ENCODE measurements around the gene GRK2. TPM values are rescaled to one million over a fixed set of nuclear protein-coding genes. Genes with fewer than 3 reads are reported as not detected.

The GRK2 gene
- total and polyA plus RNA-seq, 11 donors, result 40.1 to 107 (median 50.1) TPM

DNA sequence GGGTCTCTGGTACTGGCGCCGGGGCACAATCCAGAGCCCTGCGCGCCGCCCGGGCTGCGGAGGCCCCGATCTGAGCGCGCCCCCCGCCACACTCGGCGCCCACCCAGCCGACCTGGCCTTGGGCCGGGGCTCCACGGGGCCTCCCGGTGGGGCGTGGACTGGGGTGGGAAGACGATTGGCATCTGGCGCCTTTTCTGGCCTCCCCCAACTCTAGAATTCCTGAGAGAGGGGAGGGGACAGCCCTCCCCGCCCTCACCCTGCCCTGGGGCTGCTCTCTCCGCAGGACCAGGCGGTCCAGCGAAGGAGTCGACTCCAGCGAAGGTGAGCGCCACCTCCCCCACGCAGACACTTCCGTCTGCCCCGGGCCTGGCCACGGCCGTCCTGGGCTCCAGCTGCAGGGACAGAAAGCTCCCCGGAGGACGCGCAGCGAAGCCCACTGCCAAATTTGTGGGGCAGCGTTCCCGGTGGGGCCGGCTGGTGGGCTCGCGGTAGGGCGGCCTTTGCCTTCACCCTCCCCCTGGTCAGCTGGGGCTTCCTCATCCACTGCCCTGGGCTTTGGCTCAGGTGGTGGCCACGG, 37.6 kb downstream of the GRK2 start:
- peak in 2 of 4 donors; percentile 19 to 23 for ATAC-seq
- intact Hi-C loops (cut with DNase I), result loop anchor here in 2 of 10 donors (2.0 to 5.0 kb wide), 2 partner anchors 15 to 37 kb away; partner anchors contain the start of genes ANKRD13D (in 1 of the 2) and GRK2 (in 1 of the 2)
- Histone ChIP-seq H3K4me3 (peak overlapping the region; percentile 67 to 98 (median 92)), H3K27me3 (no peaks in the 10 kb centered on the region), H3K9me3 (no peaks in the 10 kb centered on the region), H3K36me3 (peaks cover 0 to 54% (median 35%) of the 10 kb centered on the region in 9 donors), H3K27ac (peak overlapping the region in 11 of 12 donors; percentile 71 to 89 (median 80)), H3K4me1 (peaks cover 8 to 35% (median 24%) of the 10 kb centered on the region in 12 donors)
- WGBS, 4 donors, result 0 to 6% (median 6%) methylated on average over 8 to 43 of the region's 43 CpGs
- DNase-seq, result peak in 3 of 5 donors; percentile 33 to 74 (median 33)
- TF ChIP-seq, protein P1, sequence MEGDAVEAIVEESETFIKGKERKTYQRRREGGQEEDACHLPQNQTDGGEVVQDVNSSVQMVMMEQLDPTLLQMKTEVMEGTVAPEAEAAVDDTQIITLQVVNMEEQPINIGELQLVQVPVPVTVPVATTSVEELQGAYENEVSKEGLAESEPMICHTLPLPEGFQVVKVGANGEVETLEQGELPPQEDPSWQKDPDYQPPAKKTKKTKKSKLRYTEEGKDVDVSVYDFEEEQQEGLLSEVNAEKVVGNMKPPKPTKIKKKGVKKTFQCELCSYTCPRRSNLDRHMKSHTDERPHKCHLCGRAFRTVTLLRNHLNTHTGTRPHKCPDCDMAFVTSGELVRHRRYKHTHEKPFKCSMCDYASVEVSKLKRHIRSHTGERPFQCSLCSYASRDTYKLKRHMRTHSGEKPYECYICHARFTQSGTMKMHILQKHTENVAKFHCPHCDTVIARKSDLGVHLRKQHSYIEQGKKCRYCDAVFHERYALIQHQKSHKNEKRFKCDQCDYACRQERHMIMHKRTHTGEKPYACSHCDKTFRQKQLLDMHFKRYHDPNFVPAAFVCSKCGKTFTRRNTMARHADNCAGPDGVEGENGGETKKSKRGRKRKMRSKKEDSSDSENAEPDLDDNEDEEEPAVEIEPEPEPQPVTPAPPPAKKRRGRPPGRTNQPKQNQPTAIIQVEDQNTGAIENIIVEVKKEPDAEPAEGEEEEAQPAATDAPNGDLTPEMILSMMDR (IDR thresholded peaks at IDR 0.05), result no peak

GRCh38 chr11:67304511-67305113, 38.3 kb downstream of the GRK2 start:
- TF ChIP-seq, protein P1 (IDR thresholded peaks at IDR 0.05), result no peak
- TF ChIP-seq POLR2A (IDR thresholded peaks at IDR 0.05), result no peak
- Histone ChIP-seq H3K36me3 (peaks cover 0 to 54% (median 32%) of the 10 kb centered on the region in 9 donors), H3K4me1 (peaks cover 8 to 35% (median 24%) of the 10 kb centered on the region in 12 donors), H3K9me3 (no peaks in the 10 kb centered on the region), H3K4me3 (peak overlapping the region in 9 of 12 donors; percentile 67 to 98 (median 93)), H3K27ac (peak overlapping the region in 3 of 12 donors; percentile 80 to 89 (median 83)), H3K27me3 (no peaks in the 10 kb centered on the region)
- DNase-seq (no peak), ATAC-seq (no peak)
- 79 to 89% (median 84%) methylated on average over 13 to 14 of the region's 14 CpGs for WGBS, 4 donors
- intact Hi-C loops (cut with DNase I), result loop anchor here in 1 of 10 donors (5.0 kb wide), 1 partner anchor 37 kb away; the partner anchor contains the start of gene GRK2

DNA sequence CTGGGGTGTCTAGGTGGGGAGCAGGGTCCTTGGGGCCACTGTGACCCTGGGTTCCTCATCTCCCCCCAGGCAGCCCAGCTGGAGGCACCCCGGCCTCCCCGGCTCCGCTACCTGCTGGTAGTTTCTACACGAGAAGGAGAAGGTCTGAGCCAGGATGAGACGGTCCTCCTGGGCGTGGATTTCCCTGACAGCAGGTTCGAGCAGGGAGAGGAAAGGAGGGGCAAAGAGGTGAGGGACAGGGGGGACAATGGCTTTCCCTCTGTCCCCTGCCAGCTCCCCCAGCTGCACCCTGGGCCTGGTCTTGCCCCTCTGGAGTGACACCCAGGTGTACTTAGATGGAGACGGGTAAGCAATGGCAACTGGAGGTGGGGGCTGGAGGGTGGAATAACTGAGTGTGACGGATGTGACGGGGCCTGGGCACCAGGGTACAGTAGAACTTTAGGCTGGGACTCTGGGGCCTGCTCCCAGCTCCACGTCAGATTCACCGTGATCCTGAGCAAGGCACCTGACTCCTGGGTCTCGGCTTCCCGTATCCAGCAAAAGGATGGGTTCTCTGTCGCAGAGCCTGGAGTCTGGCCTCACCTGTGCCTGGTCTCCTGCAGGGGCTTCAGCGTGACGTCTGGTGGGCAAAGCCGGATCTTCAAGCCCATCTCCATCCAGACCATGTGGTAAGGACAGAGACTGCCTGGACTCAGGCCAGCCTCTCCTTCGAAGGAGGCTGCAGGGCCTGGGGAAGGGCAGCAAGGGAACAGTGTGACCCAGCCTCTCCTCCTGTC, 40.7 kb downstream of the GRK2 start:
- peaks cover 8 to 27% (median 20%) of the 10 kb centered on the region in 12 donors for H3K4me1 ChIP-seq
- ATAC-seq, result no peak
- no peak for TF ChIP-seq POLR2A (IDR thresholded peaks at IDR 0.05)
- TF ChIP-seq, protein P1 (IDR thresholded peaks at IDR 0.05), result no peak
- peaks cover 0 to 41% (median 19%) of the 10 kb centered on the region in 9 donors for H3K36me3 ChIP-seq
- no peak overlapping the region for H3K27ac ChIP-seq
- no peak for DNase-seq
- no peaks in the 10 kb centered on the region for H3K9me3 ChIP-seq
- intact Hi-C loops (cut with DNase I), result no loop called here
- H3K27me3 ChIP-seq, result no peaks in the 10 kb centered on the region
- 90 to 92% (median 91%) methylated on average over 18 to 19 of the region's 19 CpGs for WGBS, 4 donors
- H3K4me3 ChIP-seq, result no peak overlapping the region

Measured in heart left ventricle (tissue), 16 donors.